ENCODE measurements around the gene PIK3R5.

The PIK3R5 gene

GRCh38 chr17:8953156-8953885 lies 12.2 kb downstream of the PIK3R5 start:
- no peak for DNase-seq (ENCODE audit: low spot score)

GRCh38 chr17:8952191-8952590 lies 13.3 kb downstream of the PIK3R5 start:
- no peak for DNase-seq (ENCODE audit: low spot score)

GRCh38 chr17:8951206-8951605 lies 14.3 kb downstream of the PIK3R5 start:
- no peak for DNase-seq (ENCODE audit: low spot score)

GRCh38 chr17:8949061-8949661 lies 16.3 kb downstream of the PIK3R5 start:
- no peak for DNase-seq (ENCODE audit: low spot score)

- DNase-seq (ENCODE audit: low spot score) = no peak
These were observed 17.0 kb downstream of the PIK3R5 start for GRCh38 chr17:8948462-8948861.

GRCh38 chr17:8947201-8947600 lies 18.3 kb downstream of the PIK3R5 start:
- DNase-seq (ENCODE audit: low spot score) = no peak

GRCh38 chr17:8946476-8946875 lies 19.0 kb downstream of the PIK3R5 start:
- no peak for DNase-seq (ENCODE audit: low spot score)

GRCh38 chr17:8946071-8946470 lies 19.4 kb downstream of the PIK3R5 start:
- DNase-seq (ENCODE audit: low spot score) = no peak

GRCh38 chr17:8944748-8945147 lies 20.8 kb downstream of the PIK3R5 start:
- no peak for DNase-seq (ENCODE audit: low spot score)

- DNase-seq (ENCODE audit: low spot score) = no peak
These were observed 21.4 kb downstream of the PIK3R5 start for GRCh38 chr17:8944083-8944482.

- DNase-seq (ENCODE audit: low spot score) = no peak
These were observed 23.4 kb downstream of the PIK3R5 start for GRCh38 chr17:8941980-8942622.

GRCh38 chr17:8941520-8941919 lies 24.0 kb downstream of the PIK3R5 start:
- DNase-seq (ENCODE audit: low spot score) = no peak

GRCh38 chr17:8940866-8941471 lies 24.5 kb downstream of the PIK3R5 start:
- no peak for DNase-seq (ENCODE audit: low spot score)

GRCh38 chr17:8939496-8940334 lies 25.8 kb downstream of the PIK3R5 start:
- no peak for DNase-seq (ENCODE audit: low spot score)

- DNase-seq (ENCODE audit: low spot score) = no peak
These were observed 26.6 kb downstream of the PIK3R5 start for GRCh38 chr17:8938933-8939332.

- no peak for DNase-seq (ENCODE audit: low spot score)
These were observed 30.3 kb downstream of the PIK3R5 start for GRCh38 chr17:8935191-8935590.

- no peak for DNase-seq (ENCODE audit: low spot score)
These were observed 31.2 kb downstream of the PIK3R5 start for GRCh38 chr17:8934346-8934745.

GRCh38 chr17:8930649-8931048 lies 34.9 kb downstream of the PIK3R5 start:
- no peak for DNase-seq (ENCODE audit: low spot score)

- DNase-seq (ENCODE audit: low spot score) = no peak
These were observed 37.2 kb downstream of the PIK3R5 start for GRCh38 chr17:8928347-8928746.

GRCh38 chr17:8927395-8927794 lies 38.1 kb downstream of the PIK3R5 start:
- DNase-seq (ENCODE audit: low spot score) = no peak

GRCh38 chr17:8925808-8926207 lies 39.7 kb downstream of the PIK3R5 start:
- no peak for DNase-seq (ENCODE audit: low spot score)

GRCh38 chr17:8925141-8925540 lies 40.4 kb downstream of the PIK3R5 start:
- no peak for DNase-seq (ENCODE audit: low spot score)
